Muscle layer of duodenum (tissue), 2 donors: ENCODE results near the gene WNT11.
A peak's percentile ranks its signal among the peaks of the same experiment; 100 is the strongest.

ENCODE experiments used
- H3K27ac ChIP-seq: one replicate; pipeline ENCODE4 v1.7.0; 2013; ENCODE audit warnings: mild to moderate bottlenecking, low read length
- H3K27me3 ChIP-seq: one replicate; pipeline ENCODE4 v1.7.0; 2013; ENCODE audit warnings: low read depth, mild to moderate bottlenecking, control low read depth, low read length
- H3K36me3 ChIP-seq, 2 donors: one replicate each; pipeline ENCODE4 v1.7.0; 2013; ENCODE audit warnings: low read length in 2 of 2, control low read depth in 1 of 2, mild to moderate bottlenecking in 1 of 2; ENCODE audit not compliant: insufficient read depth in 2 of 2, control insufficient read depth in 1 of 2
- H3K4me1 ChIP-seq, 2 donors: one replicate each; pipeline ENCODE4 v1.7.0; 2013; ENCODE audit warnings: low read length in 2 of 2, mild to moderate bottlenecking in 2 of 2, control low read depth in 1 of 2, moderate library complexity in 1 of 2; ENCODE audit not compliant: insufficient read depth in 2 of 2, control insufficient read depth in 1 of 2
- H3K4me3 ChIP-seq, 2 donors: one replicate each; pipeline ENCODE4 v1.7.0; 2013; ENCODE audit warnings: low read length in 2 of 2, low read depth in 1 of 2, mild to moderate bottlenecking in 1 of 2
- H3K9me3 ChIP-seq, 2 donors: one replicate each; pipeline ENCODE4 v1.7.0; 2013; ENCODE audit warnings: low read length in 2 of 2, control low read depth in 1 of 2, mild to moderate bottlenecking in 1 of 2; ENCODE audit not compliant: control insufficient read depth in 1 of 2
- donor health status: healthy.

WNT11 gene

GRCh38 chr11:76216536-76217325, 10.4 kb upstream of the WNT11 start:
- Histone ChIP-seq H3K4me3 (no peak overlapping the region), H3K9me3 (no peaks in the 10 kb centered on the region), H3K27me3 (peaks cover 4% of the 10 kb centered on the region), H3K27ac (no peak overlapping the region), H3K4me1 (no peaks in the 10 kb centered on the region), H3K36me3 (no peaks in the 10 kb centered on the region)

DNA sequence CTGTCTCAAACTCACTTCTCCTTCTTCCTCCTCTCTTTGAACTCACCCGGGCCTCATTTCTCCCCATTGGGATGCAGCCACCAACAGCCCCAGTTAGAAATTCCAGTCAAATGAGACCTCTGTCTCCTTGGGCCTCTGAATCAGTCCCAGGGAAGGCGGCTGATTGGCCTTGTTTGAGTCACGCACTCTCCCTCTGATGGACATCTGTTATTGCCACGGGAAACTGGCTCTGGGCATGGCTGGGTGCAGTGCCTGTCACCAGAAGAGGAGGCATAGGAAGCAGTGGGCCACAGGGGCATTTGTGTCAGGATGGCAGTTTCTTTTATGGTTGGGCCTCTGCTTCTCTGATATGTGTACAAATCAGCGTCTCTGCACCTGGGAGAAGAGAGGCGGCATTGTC, 9.6 kb upstream of the WNT11 start:
- H3K36me3 ChIP-seq = no peaks in the 10 kb centered on the region
- H3K27me3 ChIP-seq = peaks cover 11% of the 10 kb centered on the region
- no peak overlapping the region for H3K27ac ChIP-seq
- no peak overlapping the region for H3K4me3 ChIP-seq
- H3K4me1 ChIP-seq = peaks cover 0 to 4% of the 10 kb centered on the region in 2 donors
- no peaks in the 10 kb centered on the region for H3K9me3 ChIP-seq

GRCh38 chr11:76214968-76215548, 8.8 kb upstream of the WNT11 start:
- H3K4me1 ChIP-seq = peaks cover 0 to 9% of the 10 kb centered on the region in 2 donors
- H3K9me3 ChIP-seq = no peaks in the 10 kb centered on the region
- H3K4me3 ChIP-seq = no peak overlapping the region
- peaks cover 13% of the 10 kb centered on the region for H3K27me3 ChIP-seq
- no peak overlapping the region for H3K27ac ChIP-seq
- H3K36me3 ChIP-seq = no peaks in the 10 kb centered on the region

DNA sequence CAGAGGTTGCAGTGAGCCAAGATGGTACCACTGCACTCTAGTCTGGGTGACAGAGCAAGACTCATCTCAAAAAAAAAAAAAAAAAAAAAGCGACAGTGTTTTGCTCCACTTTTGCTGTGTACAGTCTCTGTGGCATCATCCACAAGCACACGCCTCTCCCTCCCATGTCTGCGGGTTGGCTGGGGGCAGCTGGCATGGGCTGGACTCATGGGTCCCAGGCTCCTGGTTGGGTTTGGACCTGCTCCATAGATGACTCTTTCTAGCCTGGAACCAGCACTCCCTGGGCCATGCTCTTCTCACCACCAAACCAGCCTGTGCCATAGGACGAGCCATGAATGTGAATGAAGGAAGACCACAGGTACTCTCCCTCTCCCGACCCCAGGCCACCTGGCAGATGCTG, 7.9 kb upstream of the WNT11 start:
- no peak overlapping the region for H3K27ac ChIP-seq
- H3K36me3 ChIP-seq = no peaks in the 10 kb centered on the region
- peaks cover 13% of the 10 kb centered on the region for H3K27me3 ChIP-seq
- H3K4me3 ChIP-seq = no peak overlapping the region
- H3K4me1 ChIP-seq = peaks cover 0 to 17% of the 10 kb centered on the region in 2 donors
- no peaks in the 10 kb centered on the region for H3K9me3 ChIP-seq

DNA sequence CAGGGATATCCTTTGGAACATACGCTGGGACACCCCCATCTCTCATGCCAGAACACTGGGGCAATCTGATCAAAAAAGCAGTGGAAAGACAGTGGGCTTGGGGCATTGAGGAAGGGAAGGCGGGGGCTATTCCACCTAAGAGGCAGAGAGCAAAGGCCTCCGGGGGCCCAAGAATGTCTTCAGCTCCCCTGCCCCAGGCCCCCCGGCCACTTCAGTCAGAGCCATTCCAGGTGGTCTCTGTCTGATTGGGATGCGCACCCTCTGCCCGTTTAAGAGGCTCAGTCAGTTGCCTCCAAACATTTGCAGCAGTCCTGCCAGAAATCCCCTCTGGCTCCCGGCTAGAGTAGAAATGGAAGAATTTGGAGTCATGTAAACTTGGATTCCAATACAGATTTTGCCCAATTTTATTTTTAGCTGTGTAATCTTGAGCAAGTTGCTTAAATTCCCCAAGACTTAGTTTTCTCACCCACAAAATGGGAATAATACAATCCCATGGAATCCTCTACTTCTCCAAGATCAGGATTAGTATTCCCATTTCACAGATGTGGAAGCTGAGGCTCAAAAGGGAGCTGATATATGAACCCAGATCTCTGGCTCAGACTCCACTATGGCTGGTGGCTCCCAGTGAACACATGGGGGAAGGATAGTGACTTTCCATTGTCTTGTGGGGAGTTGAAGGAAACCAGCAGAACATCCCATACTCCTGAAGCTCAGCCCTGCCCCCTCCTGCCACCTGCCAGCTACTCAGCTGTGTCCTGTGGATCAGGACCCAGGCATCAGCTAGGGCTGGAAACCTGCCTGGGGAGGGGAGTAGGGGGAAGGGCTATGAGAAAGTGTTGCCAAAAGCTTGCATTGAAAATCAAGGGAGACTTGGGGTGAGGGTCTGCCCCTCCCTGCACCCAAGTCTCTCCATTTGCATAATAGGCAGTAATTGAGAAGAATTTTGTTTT, 6.1 kb upstream of the WNT11 start:
- peaks cover 5 to 35% of the 10 kb centered on the region in 2 donors for H3K4me1 ChIP-seq
- no peaks in the 10 kb centered on the region for H3K9me3 ChIP-seq
- no peak overlapping the region for H3K27ac ChIP-seq
- no peak overlapping the region for H3K4me3 ChIP-seq
- H3K36me3 ChIP-seq = no peaks in the 10 kb centered on the region
- H3K27me3 ChIP-seq = peaks cover 20% of the 10 kb centered on the region

DNA sequence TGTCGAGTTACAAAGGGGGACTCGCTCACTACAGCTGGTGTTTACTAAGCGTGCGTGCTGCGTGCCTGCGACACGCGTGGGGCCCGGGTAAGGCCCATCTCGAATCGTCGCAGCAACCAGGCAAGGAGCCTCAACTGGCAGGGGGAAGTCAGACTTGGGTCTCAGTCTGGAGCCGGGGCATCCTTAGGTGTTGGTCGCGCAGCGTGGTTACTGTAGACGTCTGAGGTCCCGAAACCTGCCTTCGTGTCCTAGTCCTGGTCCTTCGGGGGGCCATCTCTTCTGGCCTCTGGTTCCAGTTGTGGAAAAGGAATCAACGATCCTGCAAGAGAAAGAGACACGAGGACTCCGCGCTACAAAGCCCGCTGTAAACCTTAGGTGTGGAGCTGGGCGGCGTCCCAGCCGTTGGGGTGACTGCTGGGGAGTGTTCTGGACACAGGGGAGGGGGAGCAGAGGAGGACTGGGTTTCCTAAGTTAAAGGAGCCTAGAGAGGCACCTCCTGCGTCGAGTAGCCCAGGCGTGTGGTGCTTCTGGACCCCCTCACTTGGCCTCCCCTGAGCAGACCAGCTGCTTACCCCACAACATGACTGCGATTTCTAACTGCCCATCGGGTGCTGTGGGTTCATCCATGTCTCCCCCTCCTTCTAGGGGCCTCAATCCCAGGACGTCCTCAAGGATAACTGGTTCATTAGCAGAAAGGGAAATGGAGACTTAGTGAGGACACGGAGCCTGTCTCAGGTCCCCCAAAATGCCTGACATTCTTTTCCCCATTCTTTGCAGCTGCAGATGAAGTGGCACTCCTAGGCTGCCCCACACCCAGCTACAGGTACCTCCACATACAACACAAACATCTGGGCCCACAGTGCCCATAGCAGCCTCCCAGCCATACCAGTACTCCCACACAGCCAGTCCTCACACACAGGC, 4.9 kb upstream of the WNT11 start:
- H3K4me1 ChIP-seq = peaks cover 5 to 47% of the 10 kb centered on the region in 2 donors
- no peak overlapping the region for H3K27ac ChIP-seq
- H3K36me3 ChIP-seq = no peaks in the 10 kb centered on the region
- H3K9me3 ChIP-seq = no peaks in the 10 kb centered on the region
- H3K4me3 ChIP-seq = peak overlapping the region; percentile 39 to 76
- peaks cover 25% of the 10 kb centered on the region for H3K27me3 ChIP-seq

- no peak overlapping the region for H3K27ac ChIP-seq
Observed at GRCh38 chr11:76209973-76210930, 4.0 kb upstream of the WNT11 start.

DNA sequence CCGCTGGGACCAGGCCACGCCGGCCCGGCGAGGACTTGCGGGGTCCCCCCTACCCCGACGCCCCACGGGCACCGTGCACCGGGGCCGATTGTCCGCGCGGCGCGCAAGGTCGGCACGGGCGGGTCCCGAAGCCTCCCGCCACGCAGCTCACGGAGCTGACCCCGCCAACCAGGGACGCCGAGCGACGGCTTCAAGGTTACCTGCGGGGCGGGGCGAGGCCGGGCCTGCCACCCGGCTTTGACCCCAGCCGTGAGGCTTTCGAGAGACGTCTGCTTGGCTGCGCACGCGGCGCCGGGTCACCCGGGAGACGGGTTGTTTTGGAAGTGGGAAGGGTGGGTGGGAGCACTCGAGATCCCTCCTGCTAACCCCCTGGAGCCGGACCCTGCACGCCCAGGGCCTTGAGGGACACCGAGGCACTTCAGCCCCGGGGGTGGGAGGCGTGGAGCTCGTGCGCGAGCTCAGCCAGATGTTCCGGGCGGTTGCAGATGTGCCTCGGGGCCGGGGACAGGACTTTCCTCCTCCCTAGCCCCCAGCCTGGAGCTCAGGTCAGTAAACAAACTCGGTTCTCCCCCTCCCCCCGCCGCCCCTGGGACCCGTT, 3.2 kb upstream of the WNT11 start:
- peaks cover 5 to 51% of the 10 kb centered on the region in 2 donors for H3K4me1 ChIP-seq

More at GRCh38 chr11:76209973-76210930, 4.0 kb upstream of the WNT11 start:
- Histone ChIP-seq H3K4me3 (peak overlapping the region; percentile 39 to 76), H3K9me3 (no peaks in the 10 kb centered on the region), H3K4me1 (peaks cover 5 to 51% of the 10 kb centered on the region in 2 donors), H3K27me3 (peaks cover 33% of the 10 kb centered on the region), H3K36me3 (no peaks in the 10 kb centered on the region)

DNA sequence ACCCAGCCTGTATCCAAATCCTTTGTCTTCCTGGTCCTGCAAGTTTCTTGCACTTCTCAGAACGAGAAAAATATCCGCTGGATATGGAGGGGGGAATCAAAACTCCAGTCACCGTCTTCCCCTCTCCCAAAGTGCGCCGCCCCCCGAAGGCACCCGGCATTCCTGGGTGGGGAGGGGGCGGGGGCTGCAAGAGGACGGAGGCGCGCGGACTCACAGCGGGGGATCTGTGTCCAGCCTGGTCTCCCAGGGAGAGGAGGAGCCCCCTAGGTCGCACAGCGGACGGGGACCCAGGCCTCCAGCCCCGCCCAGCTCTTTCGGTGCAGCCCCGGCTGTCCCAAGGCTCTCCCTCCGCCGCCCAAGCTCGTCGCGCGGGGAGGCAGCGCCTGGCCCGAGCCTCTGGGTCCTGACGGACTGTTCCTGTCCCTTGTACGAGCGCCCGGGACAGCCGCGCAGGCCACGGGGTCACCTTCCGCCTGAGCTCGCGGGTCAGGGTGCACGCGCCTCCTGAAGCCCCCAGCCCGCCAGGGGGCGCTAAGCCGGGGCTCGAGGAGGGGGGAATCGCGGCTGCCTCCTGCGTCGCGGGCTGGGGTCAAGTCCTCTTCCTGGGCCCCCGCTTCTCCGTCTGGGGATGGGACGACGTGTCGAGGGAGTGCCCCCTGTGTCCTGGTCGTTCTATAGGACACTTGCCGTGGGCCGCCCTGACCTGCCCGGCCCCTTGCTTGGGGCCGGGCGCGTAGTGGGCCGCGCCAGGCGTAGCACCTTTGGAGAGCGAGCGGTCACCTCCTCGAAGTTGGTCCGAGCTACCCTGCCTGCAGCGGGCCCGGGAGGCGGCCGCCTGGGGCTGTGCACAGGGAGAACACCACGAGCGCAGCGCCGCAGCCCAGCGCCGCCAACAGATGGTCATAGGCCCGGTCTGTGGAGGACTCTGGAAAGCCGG, 2.4 kb upstream of the WNT11 start:
- Histone ChIP-seq H3K27ac (no peak overlapping the region), H3K4me1 (peaks cover 5 to 51% of the 10 kb centered on the region in 2 donors), H3K27me3 (peaks cover 41% of the 10 kb centered on the region), H3K36me3 (no peaks in the 10 kb centered on the region), H3K9me3 (no peaks in the 10 kb centered on the region), H3K4me3 (peak overlapping the region; percentile 66 to 76)

More for the DNA sequence above, 3.2 kb upstream of the WNT11 start:
- no peaks in the 10 kb centered on the region for H3K36me3 ChIP-seq
- H3K9me3 ChIP-seq = no peaks in the 10 kb centered on the region
- H3K4me3 ChIP-seq = peak overlapping the region; percentile 66 to 76
- peaks cover 38% of the 10 kb centered on the region for H3K27me3 ChIP-seq
- no peak overlapping the region for H3K27ac ChIP-seq
